Osteocyte (in vitro differentiated cells): ENCODE measurements around the gene SLC6A5. TPM values are rescaled to one million over a fixed set of nuclear protein-coding genes. Genes with fewer than 3 reads are reported as not detected.

Source experiments
- DNase-seq: peaks from one replicate; pipeline ENCODE4 v3.0.0; 2021; ENCODE audit warnings: mixed read lengths; ENCODE audit not compliant: unreplicated experiment; ENCODE audit errors: extremely low spot score
- H3K27ac Mint-ChIP-seq: one replicate; pipeline ENCODE4 v1.8.0; 2021; ENCODE audit warnings: mild to moderate bottlenecking, mixed read lengths; ENCODE audit not compliant: unreplicated experiment
- H3K27me3 Mint-ChIP-seq: one replicate; pipeline ENCODE4 v1.8.0; 2021; ENCODE audit warnings: mixed read lengths; ENCODE audit not compliant: unreplicated experiment
- H3K36me3 Mint-ChIP-seq: one replicate; pipeline ENCODE4 v1.8.0; 2021; ENCODE audit warnings: mixed read lengths; ENCODE audit not compliant: unreplicated experiment
- H3K4me1 Mint-ChIP-seq: one replicate; pipeline ENCODE4 v1.8.0; 2021; ENCODE audit warnings: mixed read lengths; ENCODE audit not compliant: unreplicated experiment
- H3K4me3 Mint-ChIP-seq: one replicate; pipeline ENCODE4 v1.8.0; 2021; ENCODE audit warnings: mild to moderate bottlenecking, moderate library complexity, mixed read lengths; ENCODE audit not compliant: unreplicated experiment
- H3K9me3 Mint-ChIP-seq: one replicate; pipeline ENCODE4 v1.8.0; 2021; ENCODE audit warnings: mixed read lengths; ENCODE audit not compliant: unreplicated experiment
- CTCF ChIP-seq: fragments of 200-600 bp; sonication (generic); IDR thresholded peaks from 2 replicates; pipeline ENCODE4 v1.5.0; 2021; ENCODE audit warnings: antibody characterized with exemption, mild to moderate bottlenecking, moderate library complexity
- total RNA-seq: library from RNA; stranded (reverse); gene quantifications from 2 replicates; pipeline ENCODE4 v1.2.1, GENCODE V29; 2021

Gene SLC6A5
- total RNA-seq, 1 donor from 2014 or later, result not detected

GRCh38 chr11:20597154-20597679, 2.2 kb upstream of the SLC6A5 start:
- Mint-ChIP-seq H3K4me1 (no peaks in the 10 kb centered on the region), H3K27ac (no peak overlapping the region), H3K4me3 (no peak overlapping the region), H3K27me3 (peaks cover 14% of the 10 kb centered on the region), H3K9me3 (peaks cover 4% of the 10 kb centered on the region), H3K36me3 (no peaks in the 10 kb centered on the region)
- no peak for TF ChIP-seq CTCF
- no peak for DNase-seq

GRCh38 chr11:20597680-20598484, 1.5 kb upstream of the SLC6A5 start:
- TF ChIP-seq CTCF, result no peak
- no peak overlapping the region for H3K4me3 Mint-ChIP-seq
- peaks cover 15% of the 10 kb centered on the region for H3K27me3 Mint-ChIP-seq
- no peak overlapping the region for H3K27ac Mint-ChIP-seq
- no peak for DNase-seq
- H3K36me3 Mint-ChIP-seq, result no peaks in the 10 kb centered on the region
- H3K4me1 Mint-ChIP-seq, result no peaks in the 10 kb centered on the region
- H3K9me3 Mint-ChIP-seq, result peaks cover 4% of the 10 kb centered on the region

- Mint-ChIP-seq H3K36me3 (no peaks in the 10 kb centered on the region), H3K4me3 (no peak overlapping the region), H3K4me1 (no peaks in the 10 kb centered on the region), H3K27ac (no peak overlapping the region), H3K27me3 (peaks cover 15% of the 10 kb centered on the region), H3K9me3 (peaks cover 4% of the 10 kb centered on the region)
- DNase-seq, result no peak
- no peak for TF ChIP-seq CTCF
Observed at GRCh38 chr11:20598492-20598891, 916 bp upstream of the SLC6A5 start.

GRCh38 chr11:20600020-20600346, 575 bp downstream of the SLC6A5 start:
- TF ChIP-seq CTCF, result no peak
- Mint-ChIP-seq H3K27ac (no peak overlapping the region), H3K4me1 (no peaks in the 10 kb centered on the region), H3K9me3 (peaks cover 4% of the 10 kb centered on the region), H3K4me3 (no peak overlapping the region), H3K27me3 (peaks cover 15% of the 10 kb centered on the region), H3K36me3 (no peaks in the 10 kb centered on the region)
- DNase-seq, result no peak

- Mint-ChIP-seq H3K27me3 (peaks cover 15% of the 10 kb centered on the region), H3K9me3 (peaks cover 4% of the 10 kb centered on the region), H3K4me3 (no peak overlapping the region), H3K27ac (no peak overlapping the region), H3K4me1 (no peaks in the 10 kb centered on the region), H3K36me3 (no peaks in the 10 kb centered on the region)
- no peak for DNase-seq
- no peak for TF ChIP-seq CTCF
Observed at GRCh38 chr11:20600551-20600950, 1.1 kb downstream of the SLC6A5 start.
